ENCODE results near the gene ARHGAP28. TPM values are rescaled to one million over a fixed set of nuclear protein-coding genes. Genes with fewer than 3 reads are reported as not detected.

ARHGAP28 gene
- total RNA-seq, 2 experiments from 2014 or later = not detected

GRCh38 chr18:6960124-6960523, 230.6 kb downstream of the ARHGAP28 start:
- Histone ChIP-seq H3K9me3 (ENCODE audit: control insufficient read depth in 1 of 2, insufficient read depth in 1 of 2, low read length in 2 of 2) (peaks cover 0 to 29% of the 10 kb centered on the region in 2 experiments), H3K27me3 (ENCODE audit: control insufficient read depth in 1 of 2, insufficient read depth in 2 of 2, low read length in 2 of 2) (no peaks in the 10 kb centered on the region), H3K4me3 (ENCODE audit: low read length) (no peak overlapping the region), H3K4me1 (ENCODE audit: insufficient read depth, low read length) (no peaks in the 10 kb centered on the region), H3K36me3 (ENCODE audit: insufficient read depth, low read length) (no peaks in the 10 kb centered on the region), H3K27ac (ENCODE audit: low read depth in 1 of 2, low read length in 2 of 2) (no peak overlapping the region)
- H3K27ac Mint-ChIP-seq = no peak overlapping the region
- intact Hi-C loops (cut with DNase I, micrococcal nuclease) = no loop called here
- POLR2A ChIA-PET = no interaction called here
- no peaks in the 10 kb centered on the region for H3K36me3 Mint-ChIP-seq (ENCODE audit: low read depth)
- ATAC-seq (ENCODE audit: poor library complexity) = no peak
- TF ChIP-seq CTCF (IDR thresholded peaks at IDR 0.05) = no peak
- H3K4me3 Mint-ChIP-seq = no peak overlapping the region
- no peak for DNase-seq
- peaks cover 13% of the 10 kb centered on the region for H3K9me3 Mint-ChIP-seq
- H3K27me3 Mint-ChIP-seq = no peaks in the 10 kb centered on the region
- CTCF ChIA-PET = no interaction called here
- H3K4me1 Mint-ChIP-seq (ENCODE audit: low read depth) = no peaks in the 10 kb centered on the region

- H3K4me3 ChIP-seq (ENCODE audit: low read length) = no peak overlapping the region
- Mint-ChIP-seq H3K27me3 (no peaks in the 10 kb centered on the region), H3K27ac (no peak overlapping the region), H3K4me3 (no peak overlapping the region), H3K4me1 (ENCODE audit: low read depth) (no peaks in the 10 kb centered on the region), H3K9me3 (peaks cover 13% of the 10 kb centered on the region), H3K36me3 (ENCODE audit: low read depth) (no peaks in the 10 kb centered on the region)
- no peaks in the 10 kb centered on the region for H3K4me1 ChIP-seq (ENCODE audit: insufficient read depth, low read length)
- H3K9me3 ChIP-seq (ENCODE audit: control insufficient read depth in 1 of 2, insufficient read depth in 1 of 2, low read length in 2 of 2) = peaks cover 0 to 25% of the 10 kb centered on the region in 2 experiments
- ATAC-seq (ENCODE audit: poor library complexity) (no peak), DNase-seq (no peak)
- CTCF ChIA-PET = no interaction called here
- H3K27ac ChIP-seq (ENCODE audit: low read depth in 1 of 2, low read length in 2 of 2) = no peak overlapping the region
- TF ChIP-seq CTCF (IDR thresholded peaks at IDR 0.05) = no peak
- intact Hi-C loops (cut with DNase I, micrococcal nuclease) = no loop called here
- POLR2A ChIA-PET = no interaction called here
- H3K36me3 ChIP-seq (ENCODE audit: insufficient read depth, low read length) = no peaks in the 10 kb centered on the region
- no peaks in the 10 kb centered on the region for H3K27me3 ChIP-seq (ENCODE audit: control insufficient read depth in 1 of 2, insufficient read depth in 2 of 2, low read length in 2 of 2)
These were observed 231.1 kb downstream of the ARHGAP28 start for GRCh38 chr18:6960656-6961055.

GRCh38 chr18:6961331-6961730, 231.8 kb downstream of the ARHGAP28 start:
- ATAC-seq (ENCODE audit: poor library complexity) (no peak), DNase-seq (no peak)
- ChIA-PET POLR2A (no interaction called here), CTCF (no interaction called here)
- no peak overlapping the region for H3K27ac ChIP-seq (ENCODE audit: low read depth in 1 of 2, low read length in 2 of 2)
- no peaks in the 10 kb centered on the region for H3K36me3 Mint-ChIP-seq (ENCODE audit: low read depth)
- intact Hi-C loops (cut with DNase I, micrococcal nuclease) = no loop called here
- H3K9me3 Mint-ChIP-seq = peaks cover 13% of the 10 kb centered on the region
- H3K27me3 ChIP-seq (ENCODE audit: control insufficient read depth in 1 of 2, insufficient read depth in 2 of 2, low read length in 2 of 2) = no peaks in the 10 kb centered on the region
- H3K36me3 ChIP-seq (ENCODE audit: insufficient read depth, low read length) = no peaks in the 10 kb centered on the region
- H3K4me3 Mint-ChIP-seq = no peak overlapping the region
- no peak for TF ChIP-seq CTCF (IDR thresholded peaks at IDR 0.05)
- H3K4me1 ChIP-seq (ENCODE audit: insufficient read depth, low read length) = no peaks in the 10 kb centered on the region
- H3K4me1 Mint-ChIP-seq (ENCODE audit: low read depth) = no peaks in the 10 kb centered on the region
- no peak overlapping the region for H3K27ac Mint-ChIP-seq
- H3K4me3 ChIP-seq (ENCODE audit: low read length) = no peak overlapping the region
- H3K27me3 Mint-ChIP-seq = no peaks in the 10 kb centered on the region
- peaks cover 0 to 21% of the 10 kb centered on the region in 2 experiments for H3K9me3 ChIP-seq (ENCODE audit: control insufficient read depth in 1 of 2, insufficient read depth in 1 of 2, low read length in 2 of 2)
